CD4-positive, alpha-beta memory T cell (primary cell): ENCODE data around the gene ALK. TPM values are rescaled to one million over a fixed set of nuclear protein-coding genes. Genes with fewer than 3 reads are reported as not detected.

Experiments
- CTCF ChIA-PET: fragments of 350-600 bp; sonication (Branson Sonifier 250); formaldehyde crosslinking; loops from one replicate; lab custom pipeline; 2021; ENCODE audit warnings: inconsistent platforms; ENCODE audit not compliant: partially characterized antibody; lab: Charles Lee
- POLR2A ChIA-PET: fragments of 350-600 bp; sonication (Branson Sonifier 250); formaldehyde crosslinking; loops from one replicate; lab custom pipeline; 2021; ENCODE audit not compliant: partially characterized antibody; lab: Charles Lee
- DNase-seq, 5 donors: peaks; one replicate each; pipeline versions ENCODE4 v3.0.0 to v3.0.0-alpha.2; 2020 to 2022; ENCODE audit warnings: mixed read lengths in 1 of 5
- H3K27ac ChIP-seq: one replicate; pipeline ENCODE4 v1.7.0; 2013; ENCODE audit warnings: low read depth, low read length
- H3K27me3 ChIP-seq: 2 replicates; pipeline ENCODE4 v1.7.0; 2013; ENCODE audit warnings: mild to moderate bottlenecking, low read length, moderate library complexity; ENCODE audit not compliant: insufficient read depth
- H3K36me3 ChIP-seq: 2 replicates; pipeline ENCODE4 v1.7.0; 2013; ENCODE audit warnings: mild to moderate bottlenecking, low read length, moderate library complexity; ENCODE audit not compliant: insufficient read depth
- H3K4me1 ChIP-seq: 2 replicates; pipeline ENCODE4 v1.7.0; 2013; ENCODE audit warnings: mild to moderate bottlenecking, low read length, moderate library complexity; ENCODE audit not compliant: insufficient read depth
- H3K4me3 ChIP-seq, 2 donors: one replicate each; pipeline ENCODE4 v1.7.0; 2013; ENCODE audit warnings: low read length in 2 of 2, mild to moderate bottlenecking in 1 of 2
- H3K9me3 ChIP-seq, 2 donors: one replicate each; pipeline ENCODE4 v1.7.0; 2013; ENCODE audit warnings: low read length in 2 of 2, control low read depth in 1 of 2; ENCODE audit not compliant: control insufficient read depth in 1 of 2
- H3K27ac Mint-ChIP-seq, 7 donors: one replicate each; pipeline ENCODE4 v1.8.0; 2020 to 2021; ENCODE audit warnings: mixed read lengths in 7 of 7, mild to moderate bottlenecking in 6 of 7, inconsistent platforms in 3 of 7, moderate library complexity in 3 of 7
- H3K27me3 Mint-ChIP-seq, 2 donors: one replicate each; pipeline ENCODE4 v1.8.0; 2020 to 2021; ENCODE audit warnings: mixed read lengths in 2 of 2
- H3K36me3 Mint-ChIP-seq, 2 donors: one replicate each; pipeline ENCODE4 v1.8.0; 2020 to 2021; ENCODE audit warnings: mixed read lengths in 2 of 2, inconsistent platforms in 1 of 2, mild to moderate bottlenecking in 1 of 2
- H3K4me1 Mint-ChIP-seq, 4 donors: one replicate each; pipeline ENCODE4 v1.8.0; 2020 to 2021; ENCODE audit warnings: mixed read lengths in 4 of 4, mild to moderate bottlenecking in 1 of 4
- H3K4me3 Mint-ChIP-seq, 8 donors: one replicate each; pipeline ENCODE4 v1.8.0; 2020 to 2021; ENCODE audit warnings: mixed read lengths in 8 of 8, mild to moderate bottlenecking in 7 of 8, moderate library complexity in 6 of 8, inconsistent platforms in 3 of 8
- H3K9me3 Mint-ChIP-seq, 8 donors: one replicate each; pipeline ENCODE4 v1.8.0; 2020 to 2021; ENCODE audit warnings: mixed read lengths in 8 of 8, mild to moderate bottlenecking in 5 of 8, inconsistent platforms in 3 of 8, moderate library complexity in 1 of 8
- intact Hi-C: fragments of 100-400 bp; cut with micrococcal nuclease; formaldehyde crosslinking; loops from one replicate; pipeline ENCODE4 v1.15.1; 2023
- polyA plus RNA-seq, 2 donors: library from polyadenylated mRNA; unstranded; fragments of 300-500 nt; fragmentation: Illumina TruSeq; gene quantifications; one replicate each; pipeline ENCODE4 v1.2.3, GENCODE V29; 2021
- total RNA-seq, 2 experiments: library from RNA; stranded (reverse); gene quantifications; one replicate each; pipeline ENCODE4 v1.2.3, GENCODE V29; 2021

ALK gene
- total and polyA plus RNA-seq, 4 experiments from 2014 or later = 0.07 TPM; not detected in 3

GRCh38 chr2:29351916-29352591, 569.3 kb downstream of the ALK start:
- H3K4me3 Mint-ChIP-seq = no peak overlapping the region
- no peak overlapping the region for H3K27ac Mint-ChIP-seq
- no peaks in the 10 kb centered on the region for H3K27me3 ChIP-seq
- H3K4me3 ChIP-seq = no peak overlapping the region
- intact Hi-C loops = no loop called here
- H3K9me3 Mint-ChIP-seq = no peaks in the 10 kb centered on the region
- POLR2A ChIA-PET = no interaction called here
- no peaks in the 10 kb centered on the region for H3K36me3 Mint-ChIP-seq
- DNase-seq = no peak
- no peaks in the 10 kb centered on the region for H3K36me3 ChIP-seq
- no peaks in the 10 kb centered on the region for H3K4me1 Mint-ChIP-seq
- CTCF ChIA-PET = no interaction called here
- H3K27ac ChIP-seq = no peak overlapping the region
- peaks cover 3 to 15% of the 10 kb centered on the region in 2 donors for H3K27me3 Mint-ChIP-seq
- H3K9me3 ChIP-seq = no peaks in the 10 kb centered on the region
- no peaks in the 10 kb centered on the region for H3K4me1 ChIP-seq

GRCh38 chr2:29351248-29351647, 570.1 kb downstream of the ALK start:
- no peak overlapping the region for H3K27ac ChIP-seq
- Mint-ChIP-seq H3K27me3 (peaks cover 5 to 15% of the 10 kb centered on the region in 2 donors), H3K9me3 (no peaks in the 10 kb centered on the region), H3K4me3 (no peak overlapping the region), H3K4me1 (no peaks in the 10 kb centered on the region), H3K36me3 (no peaks in the 10 kb centered on the region), H3K27ac (no peak overlapping the region)
- DNase-seq = no peak
- no peaks in the 10 kb centered on the region for H3K36me3 ChIP-seq
- POLR2A ChIA-PET = no interaction called here
- intact Hi-C loops = no loop called here
- H3K4me3 ChIP-seq = no peak overlapping the region
- CTCF ChIA-PET = no interaction called here
- H3K27me3 ChIP-seq = no peaks in the 10 kb centered on the region
- H3K4me1 ChIP-seq = no peaks in the 10 kb centered on the region
- no peaks in the 10 kb centered on the region for H3K9me3 ChIP-seq

DNA sequence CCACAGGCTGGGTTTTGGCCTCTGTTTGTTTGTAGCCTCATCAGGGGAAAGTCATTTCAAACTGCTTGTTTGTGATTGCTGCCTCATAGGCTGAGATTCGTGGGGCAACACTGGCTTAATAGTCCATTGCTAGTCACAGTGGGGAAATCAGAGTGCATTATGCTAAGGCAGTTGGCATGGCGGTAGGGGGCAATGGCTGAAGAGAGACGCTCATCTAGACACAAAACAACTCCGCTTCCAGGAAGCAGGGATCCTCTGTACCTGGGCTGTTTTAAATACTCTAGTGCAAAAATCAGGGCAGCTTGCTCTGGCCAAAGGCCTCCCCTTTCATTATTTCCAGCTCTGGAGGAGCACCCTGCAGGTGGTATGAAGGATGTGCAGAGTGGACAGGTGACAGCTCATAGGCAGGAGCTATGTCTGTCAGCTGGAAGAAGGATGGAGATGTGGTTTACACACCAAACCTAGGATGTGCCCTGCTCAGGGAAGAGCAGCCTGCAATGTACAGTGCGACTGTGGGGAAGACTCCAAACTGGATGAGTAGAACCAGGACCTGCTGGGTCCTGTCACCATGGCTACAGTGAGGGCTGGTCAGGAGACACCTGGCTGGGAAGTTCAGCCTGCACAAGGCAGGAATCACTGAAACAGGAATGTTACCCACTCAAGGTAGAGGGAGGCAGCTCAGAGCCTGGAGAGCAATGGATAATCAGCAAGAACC, 571.9 kb downstream of the ALK start:
- no peak for DNase-seq
- Mint-ChIP-seq H3K4me1 (no peaks in the 10 kb centered on the region), H3K9me3 (no peaks in the 10 kb centered on the region), H3K4me3 (no peak overlapping the region), H3K27me3 (peaks cover 7 to 16% of the 10 kb centered on the region in 2 donors), H3K36me3 (no peaks in the 10 kb centered on the region), H3K27ac (no peak overlapping the region)
- intact Hi-C loops = no loop called here
- no peaks in the 10 kb centered on the region for H3K36me3 ChIP-seq
- no peak overlapping the region for H3K27ac ChIP-seq
- POLR2A ChIA-PET = no interaction called here
- no peaks in the 10 kb centered on the region for H3K27me3 ChIP-seq
- no peaks in the 10 kb centered on the region for H3K4me1 ChIP-seq
- no peak overlapping the region for H3K4me3 ChIP-seq
- CTCF ChIA-PET = no interaction called here
- no peaks in the 10 kb centered on the region for H3K9me3 ChIP-seq

- Mint-ChIP-seq H3K36me3 (no peaks in the 10 kb centered on the region), H3K9me3 (no peaks in the 10 kb centered on the region), H3K27ac (no peak overlapping the region), H3K27me3 (peaks cover 7 to 14% of the 10 kb centered on the region in 2 donors), H3K4me3 (no peak overlapping the region), H3K4me1 (no peaks in the 10 kb centered on the region)
- intact Hi-C loops = no loop called here
- no peak for DNase-seq
- Histone ChIP-seq H3K9me3 (no peaks in the 10 kb centered on the region), H3K4me1 (no peaks in the 10 kb centered on the region), H3K4me3 (no peak overlapping the region), H3K36me3 (no peaks in the 10 kb centered on the region), H3K27ac (no peak overlapping the region), H3K27me3 (no peaks in the 10 kb centered on the region)
- POLR2A ChIA-PET = no interaction called here
- CTCF ChIA-PET = interaction anchor here (1.1 to 1.6 kb wide), 2 partner anchors 40 to 53 kb away, joined by 3 read pairs; no protein-coding TSS in a partner anchor
These were observed 573.5 kb downstream of the ALK start for GRCh38 chr2:29347774-29348461.

DNA sequence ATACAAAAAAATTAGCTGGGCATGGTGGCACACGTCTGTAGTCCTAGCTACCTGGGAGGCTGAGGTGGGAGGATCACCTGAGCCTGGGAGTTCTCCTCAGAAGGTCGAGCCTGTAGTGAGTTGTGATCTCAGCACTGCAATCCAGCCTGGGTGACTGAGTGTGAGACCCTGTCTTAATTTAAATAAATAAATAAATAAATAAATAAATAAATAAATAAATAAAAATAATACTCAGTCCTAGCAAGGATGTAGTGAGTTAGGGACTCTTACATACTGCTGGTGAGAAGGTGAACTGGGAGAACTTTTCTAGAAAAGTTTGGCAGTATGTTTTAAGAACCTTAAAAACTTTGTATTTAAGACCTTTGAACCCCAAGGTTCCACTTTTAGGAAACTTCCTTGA, 576.1 kb downstream of the ALK start:
- Histone ChIP-seq H3K27me3 (no peaks in the 10 kb centered on the region), H3K9me3 (no peaks in the 10 kb centered on the region), H3K4me1 (no peaks in the 10 kb centered on the region), H3K4me3 (no peak overlapping the region), H3K36me3 (no peaks in the 10 kb centered on the region), H3K27ac (no peak overlapping the region)
- ChIA-PET CTCF (no interaction called here), POLR2A (no interaction called here)
- Mint-ChIP-seq H3K4me3 (no peak overlapping the region), H3K27ac (no peak overlapping the region), H3K36me3 (no peaks in the 10 kb centered on the region), H3K27me3 (peaks cover 4 to 8% of the 10 kb centered on the region in 2 donors), H3K4me1 (no peaks in the 10 kb centered on the region), H3K9me3 (no peaks in the 10 kb centered on the region)
- intact Hi-C loops = no loop called here
- no peak for DNase-seq

- no peaks in the 10 kb centered on the region for H3K4me1 ChIP-seq
- H3K27ac ChIP-seq = no peak overlapping the region
- CTCF ChIA-PET = no interaction called here
- Mint-ChIP-seq H3K36me3 (no peaks in the 10 kb centered on the region), H3K27me3 (peaks cover 4 to 8% of the 10 kb centered on the region in 2 donors), H3K4me1 (no peaks in the 10 kb centered on the region), H3K4me3 (no peak overlapping the region), H3K27ac (no peak overlapping the region), H3K9me3 (no peaks in the 10 kb centered on the region)
- no peaks in the 10 kb centered on the region for H3K27me3 ChIP-seq
- intact Hi-C loops = no loop called here
- no peak for DNase-seq
- no peaks in the 10 kb centered on the region for H3K36me3 ChIP-seq
- no peaks in the 10 kb centered on the region for H3K9me3 ChIP-seq
- H3K4me3 ChIP-seq = no peak overlapping the region
- POLR2A ChIA-PET = no interaction called here
These were observed 577.6 kb downstream of the ALK start for GRCh38 chr2:29343830-29344229.
